ENCODE measurements around the gene EIPR1.

The EIPR1 gene

GRCh38 chr2:3280197-3280596 is 97.4 kb downstream of the EIPR1 start:
- TF ChIP-seq, protein P1, sequence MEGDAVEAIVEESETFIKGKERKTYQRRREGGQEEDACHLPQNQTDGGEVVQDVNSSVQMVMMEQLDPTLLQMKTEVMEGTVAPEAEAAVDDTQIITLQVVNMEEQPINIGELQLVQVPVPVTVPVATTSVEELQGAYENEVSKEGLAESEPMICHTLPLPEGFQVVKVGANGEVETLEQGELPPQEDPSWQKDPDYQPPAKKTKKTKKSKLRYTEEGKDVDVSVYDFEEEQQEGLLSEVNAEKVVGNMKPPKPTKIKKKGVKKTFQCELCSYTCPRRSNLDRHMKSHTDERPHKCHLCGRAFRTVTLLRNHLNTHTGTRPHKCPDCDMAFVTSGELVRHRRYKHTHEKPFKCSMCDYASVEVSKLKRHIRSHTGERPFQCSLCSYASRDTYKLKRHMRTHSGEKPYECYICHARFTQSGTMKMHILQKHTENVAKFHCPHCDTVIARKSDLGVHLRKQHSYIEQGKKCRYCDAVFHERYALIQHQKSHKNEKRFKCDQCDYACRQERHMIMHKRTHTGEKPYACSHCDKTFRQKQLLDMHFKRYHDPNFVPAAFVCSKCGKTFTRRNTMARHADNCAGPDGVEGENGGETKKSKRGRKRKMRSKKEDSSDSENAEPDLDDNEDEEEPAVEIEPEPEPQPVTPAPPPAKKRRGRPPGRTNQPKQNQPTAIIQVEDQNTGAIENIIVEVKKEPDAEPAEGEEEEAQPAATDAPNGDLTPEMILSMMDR (IDR thresholded peaks at IDR 0.05; ENCODE audit: low read depth, low read length): no peak
- no peak overlapping the region for H3K4me3 ChIP-seq (ENCODE audit: low read depth, low read length)

DNA sequence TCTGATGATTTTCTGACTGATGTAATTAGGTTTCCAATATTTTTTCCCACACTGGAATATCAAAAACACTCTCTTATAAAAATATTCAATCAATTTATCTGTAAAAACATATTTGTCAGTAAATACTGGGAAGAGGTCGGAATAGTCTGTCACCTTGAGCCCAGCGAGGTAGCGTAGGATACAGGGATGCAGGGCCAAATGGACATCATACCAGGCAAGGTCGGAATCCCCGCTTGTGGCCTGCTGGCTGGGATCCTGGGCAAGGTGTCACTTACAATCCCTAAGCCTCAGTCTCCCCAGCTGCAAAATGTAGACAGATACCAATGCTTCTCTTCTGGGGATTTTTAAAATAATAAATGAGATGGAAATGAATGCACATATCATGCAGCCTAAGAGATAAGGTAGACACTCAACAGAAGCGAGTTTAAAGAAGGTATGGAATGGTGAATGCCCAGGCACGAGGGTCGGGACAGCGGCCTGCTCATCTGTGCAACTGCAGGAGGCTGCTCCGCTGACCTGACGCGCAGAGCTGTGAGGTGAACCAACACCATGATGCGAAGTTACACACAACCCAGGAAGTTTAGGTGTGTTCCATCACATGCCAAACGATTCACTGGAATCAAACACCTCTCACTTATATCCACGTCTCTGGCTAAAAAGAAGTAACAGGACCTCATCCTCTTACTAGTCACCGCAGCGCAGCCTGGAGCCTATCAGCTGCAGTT is 98.2 kb downstream of the EIPR1 start:
- no peak overlapping the region for H3K4me3 ChIP-seq (ENCODE audit: low read depth, low read length)
- TF ChIP-seq, protein P1 (IDR thresholded peaks at IDR 0.05; ENCODE audit: low read depth, low read length): no peak

DNA sequence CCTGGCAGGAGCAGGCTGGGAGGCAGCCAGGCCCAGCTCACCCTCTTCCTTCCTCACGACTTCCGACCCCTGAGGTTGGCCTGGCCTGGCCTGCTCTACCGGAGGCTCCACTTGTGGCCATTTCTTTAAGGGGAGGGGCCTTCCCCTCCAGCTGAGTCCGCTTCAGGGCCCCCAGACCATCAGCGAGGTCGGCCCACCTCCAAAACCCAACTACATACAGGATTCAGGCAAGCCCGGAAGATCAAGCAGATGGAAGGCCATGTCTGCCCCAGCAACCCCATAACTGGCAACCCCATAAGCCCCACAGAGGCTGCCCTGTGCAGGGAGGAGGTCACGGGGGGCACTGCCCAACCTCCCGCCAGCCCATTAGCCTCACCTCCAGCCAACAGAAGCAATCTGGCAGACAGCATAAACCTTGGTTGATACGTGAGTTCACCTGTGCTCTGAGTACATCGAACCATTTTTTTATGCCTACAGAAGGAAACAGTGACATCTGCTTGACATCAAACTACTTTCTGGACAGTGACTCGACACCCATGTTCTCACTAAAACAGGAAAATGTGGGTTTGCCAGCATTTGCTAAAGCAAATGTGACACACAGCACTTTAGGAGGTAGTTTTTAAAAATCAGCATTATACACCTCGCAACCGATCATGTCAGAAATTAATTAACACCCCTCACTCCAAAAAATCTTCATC is 98.9 kb downstream of the EIPR1 start:
- H3K4me3 ChIP-seq (ENCODE audit: low read depth, low read length): no peak overlapping the region
- TF ChIP-seq, protein P1 (IDR thresholded peaks at IDR 0.05; ENCODE audit: low read depth, low read length): no peak

DNA sequence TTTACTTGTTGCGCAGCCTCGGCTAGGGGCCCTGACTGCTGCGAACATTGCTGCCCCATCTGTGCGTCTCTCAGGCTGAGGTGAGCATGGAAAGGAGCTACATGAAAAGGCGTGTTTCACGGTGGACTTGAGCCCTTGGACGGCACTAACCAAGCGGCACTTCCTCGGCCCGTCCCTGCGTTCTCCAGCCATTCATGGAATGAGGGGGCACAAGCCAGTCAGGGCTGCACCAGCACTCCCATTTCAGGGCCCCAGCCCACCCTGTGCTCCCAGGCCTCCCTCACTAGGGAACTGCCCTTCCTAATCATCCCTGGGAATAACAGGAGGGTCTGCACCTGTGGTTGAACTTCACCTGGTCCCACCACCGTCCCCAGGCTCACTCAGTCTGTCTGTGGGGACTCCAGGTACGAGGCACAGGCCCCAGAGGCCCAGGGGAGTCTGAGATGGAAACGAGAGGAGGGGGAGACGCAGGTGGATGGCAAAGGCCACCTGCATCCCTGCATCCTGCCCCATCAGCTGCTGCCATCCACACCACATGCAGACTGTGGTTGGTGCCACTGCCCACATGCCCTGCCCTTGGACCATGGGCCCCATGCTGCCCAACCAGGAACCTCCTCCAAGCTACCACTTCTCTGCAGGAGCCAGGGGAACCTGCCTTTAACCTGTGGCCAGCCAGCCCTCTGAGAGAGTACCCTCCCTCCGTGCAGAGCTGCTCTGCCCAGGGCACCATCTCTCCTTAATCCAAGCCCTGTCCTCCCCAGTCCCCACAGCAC is 99.7 kb downstream of the EIPR1 start:
- TF ChIP-seq, protein P1 (IDR thresholded peaks at IDR 0.05; ENCODE audit: low read depth, low read length): no peak
- H3K4me3 ChIP-seq (ENCODE audit: low read depth, low read length): no peak overlapping the region

GRCh38 chr2:3277050-3277747 is 100.4 kb downstream of the EIPR1 start:
- no peak overlapping the region for H3K4me3 ChIP-seq (ENCODE audit: low read depth, low read length)
- TF ChIP-seq, protein P1 (IDR thresholded peaks at IDR 0.05; ENCODE audit: low read depth, low read length): no peak

GRCh38 chr2:3272761-3273160 is 104.9 kb downstream of the EIPR1 start:
- H3K4me3 ChIP-seq (ENCODE audit: low read depth, low read length): no peak overlapping the region
- TF ChIP-seq, protein P1 (IDR thresholded peaks at IDR 0.05; ENCODE audit: low read depth, low read length): no peak
